GM13976 (cell line): ENCODE results near the gene FUT8.

Experiments
- DNase-seq: peaks from one replicate; pipeline ENCODE4 v3.0.0; 2012; ENCODE audit warnings: low spot score
- CTCF ChIP-seq: IDR thresholded peaks from 2 replicates; pipeline ENCODE4 v1.5.1; 2012; ENCODE audit warnings: borderline replicate concordance, mild to moderate bottlenecking; ENCODE audit not compliant: insufficient read depth; ENCODE audit errors: extremely low read depth, missing control alignments, control extremely low read depth
- in situ Hi-C: fragments of 300-500 bp; cut with MboI; formaldehyde crosslinking; loops from one replicate; pipeline ENCODE4 v1.12.0; 2022; ENCODE audit warnings: low sequenced_read_pairs, mixed read lengths, inconsistent platforms; ENCODE audit not compliant: unreplicated experiment

The FUT8 gene

GRCh38 chr14:65580973-65581372, 168.4 kb downstream of the FUT8 start:
- in situ Hi-C loops = no loop called here
- DNase-seq = no peak
- no peak for TF ChIP-seq CTCF

GRCh38 chr14:65581378-65581777, 168.8 kb downstream of the FUT8 start:
- in situ Hi-C loops = no loop called here
- DNase-seq = no peak
- no peak for TF ChIP-seq CTCF

- DNase-seq = no peak
- in situ Hi-C loops = no loop called here
- TF ChIP-seq CTCF = no peak
These were observed 169.3 kb downstream of the FUT8 start for GRCh38 chr14:65581799-65582198.

- DNase-seq = no peak
- no peak for TF ChIP-seq CTCF
- in situ Hi-C loops = no loop called here
These were observed 172.7 kb downstream of the FUT8 start for GRCh38 chr14:65585216-65585615.

GRCh38 chr14:65588426-65589140, 176.1 kb downstream of the FUT8 start:
- no peak for TF ChIP-seq CTCF
- no peak for DNase-seq
- in situ Hi-C loops = no loop called here

- TF ChIP-seq CTCF = no peak
- DNase-seq = no peak
These were observed 181.8 kb downstream of the FUT8 start for GRCh38 chr14:65594153-65594881.

More at GRCh38 chr14:65594153-65594881, 181.8 kb downstream of the FUT8 start:
- in situ Hi-C loops = no loop called here
